Activated naive CD4-positive, alpha-beta T cell treated with anti-CD3 and anti-CD28 coated beads, Interleukin-2, amount 10 ng/mL, durations not matched to agents 7 days and 5 days (primary cell): Measurements from ENCODE around the gene HEXB.
A peak's percentile ranks its signal among the peaks of the same experiment; 100 is the strongest.
"Not testable (repeated sequence)": the region's sequence is repeated elsewhere in the genome, so short reads cannot be mapped to it uniquely, and the experiment has no call there.

Source experiments
- CTCF ChIA-PET: fragments of 350-600 bp; sonication (Branson Sonifier 250); formaldehyde crosslinking; loops from one replicate; lab custom pipeline; 2021; ENCODE audit warnings: antibody characterized with exemption; lab: Charles Lee
- DNase-seq: peaks from one replicate; pipeline ENCODE4 v3.0.0-alpha.2; 2020
- H3K27ac Mint-ChIP-seq: one replicate; pipeline ENCODE4 v1.8.0; 2021; ENCODE audit warnings: mild to moderate bottlenecking, moderate library complexity, mixed read lengths
- H3K27me3 Mint-ChIP-seq: one replicate; pipeline ENCODE4 v1.8.0; 2021; ENCODE audit warnings: mild to moderate bottlenecking, mixed read lengths
- H3K36me3 Mint-ChIP-seq: one replicate; pipeline ENCODE4 v1.8.0; 2021; ENCODE audit warnings: mixed read lengths
- H3K4me1 Mint-ChIP-seq: one replicate; pipeline ENCODE4 v1.8.0; 2021; ENCODE audit warnings: mixed read lengths
- H3K4me3 Mint-ChIP-seq: one replicate; pipeline ENCODE4 v1.8.0; 2021; ENCODE audit warnings: mild to moderate bottlenecking, moderate library complexity, mixed read lengths
- H3K9me3 Mint-ChIP-seq: one replicate; pipeline ENCODE4 v1.8.0; 2021; ENCODE audit warnings: mixed read lengths

HEXB gene

GRCh38 chr5:74722271-74722670 is 37.2 kb downstream of the HEXB start:
- H3K4me1 Mint-ChIP-seq: no peaks in the 10 kb centered on the region
- H3K27me3 Mint-ChIP-seq: no peaks in the 10 kb centered on the region
- CTCF ChIA-PET: interaction anchor here (1.1 kb wide), 1 partner anchor 9 kb away, joined by 3 read pairs; no protein-coding TSS in a partner anchor
- H3K36me3 Mint-ChIP-seq: peaks cover 54% of the 10 kb centered on the region
- no peak overlapping the region for H3K27ac Mint-ChIP-seq
- no peak overlapping the region for H3K4me3 Mint-ChIP-seq
- H3K9me3 Mint-ChIP-seq: no peaks in the 10 kb centered on the region
- no peak for DNase-seq

GRCh38 chr5:74725331-74725730 is 40.3 kb downstream of the HEXB start:
- H3K27me3 Mint-ChIP-seq: no peaks in the 10 kb centered on the region
- H3K9me3 Mint-ChIP-seq: no peaks in the 10 kb centered on the region
- H3K4me1 Mint-ChIP-seq: no peaks in the 10 kb centered on the region
- H3K4me3 Mint-ChIP-seq: no peak overlapping the region
- CTCF ChIA-PET: no interaction called here
- H3K36me3 Mint-ChIP-seq: peaks cover 39% of the 10 kb centered on the region
- no peak overlapping the region for H3K27ac Mint-ChIP-seq
- DNase-seq: no peak

- H3K4me3 Mint-ChIP-seq: no peak overlapping the region
Observed at GRCh38 chr5:74736759-74737158, 51.7 kb downstream of the HEXB start.

GRCh38 chr5:74738406-74738805 is 53.4 kb downstream of the HEXB start:
- H3K27ac Mint-ChIP-seq: no peak overlapping the region
- no peaks in the 10 kb centered on the region for H3K9me3 Mint-ChIP-seq
- no peaks in the 10 kb centered on the region for H3K27me3 Mint-ChIP-seq
- CTCF ChIA-PET: interaction anchor here (1.1 to 1.5 kb wide), 2 partner anchors 9 to 22 kb away, joined by 3 to 4 read pairs; no protein-coding TSS in a partner anchor
- no peak for DNase-seq
- peaks cover 27% of the 10 kb centered on the region for H3K36me3 Mint-ChIP-seq
- no peak overlapping the region for H3K4me3 Mint-ChIP-seq
- no peaks in the 10 kb centered on the region for H3K4me1 Mint-ChIP-seq

More at GRCh38 chr5:74736759-74737158, 51.7 kb downstream of the HEXB start:
- no peak overlapping the region for H3K27ac Mint-ChIP-seq
- H3K27me3 Mint-ChIP-seq: no peaks in the 10 kb centered on the region
- H3K4me1 Mint-ChIP-seq: no peaks in the 10 kb centered on the region
- CTCF ChIA-PET: interaction anchor here (1.5 kb wide), 1 partner anchor 24 kb away, joined by 4 read pairs; no protein-coding TSS in a partner anchor
- peaks cover 32% of the 10 kb centered on the region for H3K36me3 Mint-ChIP-seq
- no peaks in the 10 kb centered on the region for H3K9me3 Mint-ChIP-seq
- DNase-seq: no peak

GRCh38 chr5:74748742-74749141 is 63.7 kb downstream of the HEXB start:
- H3K4me1 Mint-ChIP-seq, H3K27me3 Mint-ChIP-seq, H3K27ac Mint-ChIP-seq, H3K9me3 Mint-ChIP-seq, CTCF ChIA-PET, DNase-seq, H3K4me3 Mint-ChIP-seq: not testable (repeated sequence)
- H3K36me3 Mint-ChIP-seq: peaks cover 38% of the 10 kb centered on the region

GRCh38 chr5:74761241-74761640 is 76.2 kb downstream of the HEXB start:
- Mint-ChIP-seq H3K27me3 (no peaks in the 10 kb centered on the region), H3K4me1 (peaks cover 16% of the 10 kb centered on the region), H3K36me3 (peaks cover 25% of the 10 kb centered on the region), H3K27ac (no peak overlapping the region), H3K4me3 (no peak overlapping the region), H3K9me3 (peaks cover 5% of the 10 kb centered on the region)
- CTCF ChIA-PET: interaction anchor here (0.9 to 1.5 kb wide), 5 partner anchors 10 to 141 kb away, joined by 3 to 5 read pairs (median 4); no protein-coding TSS in a partner anchor
- DNase-seq: no peak

- Mint-ChIP-seq H3K27ac (no peak overlapping the region), H3K9me3 (no peaks in the 10 kb centered on the region), H3K27me3 (no peaks in the 10 kb centered on the region), H3K4me3 (no peak overlapping the region), H3K4me1 (peaks cover 24% of the 10 kb centered on the region), H3K36me3 (peaks cover 23% of the 10 kb centered on the region)
- CTCF ChIA-PET: interaction anchor here (1.5 kb wide), 1 partner anchor 13 kb away, joined by 5 read pairs; no protein-coding TSS in a partner anchor
- no peak for DNase-seq
Observed at GRCh38 chr5:74762599-74762998, 77.6 kb downstream of the HEXB start.

- Mint-ChIP-seq H3K4me1 (peaks cover 31% of the 10 kb centered on the region), H3K9me3 (no peaks in the 10 kb centered on the region), H3K27ac (no peak overlapping the region), H3K4me3 (no peak overlapping the region), H3K36me3 (peaks cover 20% of the 10 kb centered on the region), H3K27me3 (no peaks in the 10 kb centered on the region)
- DNase-seq: no peak
- CTCF ChIA-PET: interaction anchor here (1.2 kb wide), 1 partner anchor 163 kb away, joined by 3 read pairs; no protein-coding TSS in a partner anchor
Observed at GRCh38 chr5:74763504-74763903, 78.5 kb downstream of the HEXB start.

- DNase-seq: no peak
- CTCF ChIA-PET: no interaction called here
- Mint-ChIP-seq H3K36me3 (peaks cover 26% of the 10 kb centered on the region), H3K27me3 (no peaks in the 10 kb centered on the region), H3K4me3 (peak overlapping the region; percentile 86), H3K9me3 (no peaks in the 10 kb centered on the region), H3K4me1 (peaks cover 38% of the 10 kb centered on the region), H3K27ac (peak overlapping the region; percentile 35)
Observed at GRCh38 chr5:74765201-74765600, 80.2 kb downstream of the HEXB start.

GRCh38 chr5:74765929-74766328 is 80.9 kb downstream of the HEXB start:
- peaks cover 28% of the 10 kb centered on the region for H3K36me3 Mint-ChIP-seq
- CTCF ChIA-PET: interaction anchor here (1.4 kb wide), 1 partner anchor 137 kb away, joined by 5 read pairs; no protein-coding TSS in a partner anchor
- H3K27ac Mint-ChIP-seq: no peak overlapping the region
- no peaks in the 10 kb centered on the region for H3K9me3 Mint-ChIP-seq
- H3K27me3 Mint-ChIP-seq: no peaks in the 10 kb centered on the region
- peak overlapping the region; percentile 86 for H3K4me3 Mint-ChIP-seq
- DNase-seq: no peak
- H3K4me1 Mint-ChIP-seq: peaks cover 38% of the 10 kb centered on the region

GRCh38 chr5:74766418-74766848 is 81.4 kb downstream of the HEXB start:
- Mint-ChIP-seq H3K4me3 (peak overlapping the region; percentile 86), H3K4me1 (peaks cover 38% of the 10 kb centered on the region), H3K27ac (peak overlapping the region; percentile 94), H3K9me3 (no peaks in the 10 kb centered on the region), H3K27me3 (no peaks in the 10 kb centered on the region), H3K36me3 (peaks cover 29% of the 10 kb centered on the region)
- DNase-seq: peak; percentile 23
- CTCF ChIA-PET: interaction anchor here (1.4 to 1.5 kb wide), 2 partner anchors 49 to 137 kb away, joined by 3 to 5 read pairs; no protein-coding TSS in a partner anchor

GRCh38 chr5:74766849-74767578 is 82.0 kb downstream of the HEXB start, which contains the start of the genes GFM2 and NSA2:
GFM2 (minus strand) TSS chr5:74767117; CDS start chr5:74763742, 3,375 bp downstream.
NSA2 (plus strand) TSS chr5:74767249; CDS start chr5:74767361, 112 bp downstream.
- no peaks in the 10 kb centered on the region for H3K9me3 Mint-ChIP-seq
- H3K4me3 Mint-ChIP-seq: peak within 1 kb of the TSS; percentile 86
- H3K4me1 Mint-ChIP-seq: peaks cover 38% of the 10 kb centered on the region
- peaks cover 29% of the 10 kb centered on the region for H3K36me3 Mint-ChIP-seq
- peak; percentile 96 for DNase-seq
- peak within 1 kb of the TSS; percentile 94 for H3K27ac Mint-ChIP-seq
- H3K27me3 Mint-ChIP-seq: no peaks in the 10 kb centered on the region
- CTCF ChIA-PET: interaction anchor here (1.4 to 1.5 kb wide), 2 partner anchors 50 to 136 kb away, joined by 3 to 5 read pairs; no protein-coding TSS in a partner anchor

GRCh38 chr5:74767579-74767913 is 82.5 kb downstream of the HEXB start:
- Mint-ChIP-seq H3K36me3 (peaks cover 26% of the 10 kb centered on the region), H3K27ac (peak overlapping the region; percentile 94), H3K9me3 (no peaks in the 10 kb centered on the region), H3K4me1 (peaks cover 38% of the 10 kb centered on the region), H3K4me3 (peak overlapping the region; percentile 86), H3K27me3 (no peaks in the 10 kb centered on the region)
- CTCF ChIA-PET: interaction anchor here (1.5 kb wide), 1 partner anchor 50 kb away, joined by 3 read pairs; no protein-coding TSS in a partner anchor
- peak; percentile 32 for DNase-seq
